GM19452 (cell line): ENCODE measurements around the gene ARHGAP32.
A peak's percentile ranks its signal among the peaks of the same experiment; 100 is the strongest.

Experiments used
- ATAC-seq: cut with Tn5 transposase; IDR thresholded peaks from one replicate; pipeline ENCODE4 v1.9.1; 2021; ENCODE audit not compliant: unreplicated experiment

Gene ARHGAP32

DNA sequence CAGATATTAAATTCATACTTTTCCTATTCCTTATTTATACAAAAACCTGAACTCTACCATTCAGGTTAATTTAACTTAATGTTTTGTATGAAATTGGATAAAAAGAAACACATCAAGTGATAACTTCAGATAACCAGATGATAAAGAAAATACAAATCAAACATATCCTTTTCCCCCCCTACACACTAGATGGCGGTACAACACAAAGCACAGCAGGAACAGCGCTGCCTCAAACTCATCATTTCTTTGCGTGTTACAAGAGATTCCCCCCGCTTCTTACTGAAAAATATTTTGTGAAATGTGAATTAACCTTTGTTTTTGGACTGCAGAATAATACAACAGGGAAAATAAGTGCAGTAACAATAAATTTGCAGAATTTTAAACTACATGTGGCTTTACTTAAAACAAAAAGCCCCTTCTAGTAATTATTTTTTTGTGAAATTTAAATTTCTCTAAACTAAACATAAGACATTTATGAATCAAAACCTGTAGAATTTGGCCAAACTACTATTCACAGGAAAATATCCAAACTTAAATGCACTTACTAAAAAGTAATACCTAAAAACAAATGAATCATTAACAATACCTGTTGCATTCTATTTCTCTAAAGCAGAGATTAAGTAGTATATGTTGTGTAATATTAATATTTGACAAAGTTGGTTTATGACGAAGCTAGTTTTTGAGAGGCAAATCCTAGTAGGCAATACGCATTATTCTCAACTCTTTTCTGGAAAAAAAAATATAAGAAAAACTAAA is 74.4 kb downstream of the ARHGAP32 start:
- ATAC-seq: peak; percentile 66

GRCh38 chr11:129115652-129116586 is 76.2 kb downstream of the ARHGAP32 start:
- no peak for ATAC-seq

- no peak for ATAC-seq
These were observed 82.4 kb downstream of the ARHGAP32 start for GRCh38 chr11:129109701-129110100.

DNA sequence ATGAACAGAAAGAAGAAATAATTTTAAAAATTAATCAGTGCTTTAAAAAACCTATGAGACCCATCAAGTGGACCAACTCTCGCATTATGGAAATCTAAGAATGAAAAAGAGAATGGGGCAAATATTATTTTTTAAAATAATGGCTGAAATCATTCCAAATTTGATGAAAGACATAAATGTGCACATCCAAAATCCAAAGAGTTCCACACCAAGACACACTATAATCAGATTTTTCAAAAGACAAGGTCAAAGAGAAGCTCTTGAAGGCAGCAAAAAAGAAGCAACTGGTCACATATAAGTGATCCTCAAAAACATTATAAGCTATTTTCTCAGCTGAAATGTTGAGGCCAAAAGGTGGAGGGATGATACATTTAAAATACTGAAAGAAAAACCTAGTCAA is 85.3 kb downstream of the ARHGAP32 start:
- no peak for ATAC-seq

DNA sequence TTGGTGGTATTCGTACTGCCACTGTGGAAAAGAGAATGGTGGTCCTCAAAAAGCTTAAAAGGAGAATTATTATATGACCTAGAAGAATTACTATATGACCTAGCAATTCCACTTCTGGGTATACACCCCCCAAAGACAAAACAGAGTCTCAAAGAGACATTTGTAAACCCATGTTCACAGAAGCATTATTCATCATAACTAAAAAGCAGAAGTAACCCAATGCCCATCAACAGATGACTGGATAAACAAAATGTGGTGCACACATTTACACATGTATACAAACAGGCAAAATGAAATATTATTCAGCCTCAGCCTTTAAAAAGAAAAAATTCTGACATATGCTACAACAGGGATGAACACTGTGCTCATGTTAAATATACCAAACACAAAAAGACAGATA is 89.4 kb downstream of the ARHGAP32 start:
- ATAC-seq: no peak

DNA sequence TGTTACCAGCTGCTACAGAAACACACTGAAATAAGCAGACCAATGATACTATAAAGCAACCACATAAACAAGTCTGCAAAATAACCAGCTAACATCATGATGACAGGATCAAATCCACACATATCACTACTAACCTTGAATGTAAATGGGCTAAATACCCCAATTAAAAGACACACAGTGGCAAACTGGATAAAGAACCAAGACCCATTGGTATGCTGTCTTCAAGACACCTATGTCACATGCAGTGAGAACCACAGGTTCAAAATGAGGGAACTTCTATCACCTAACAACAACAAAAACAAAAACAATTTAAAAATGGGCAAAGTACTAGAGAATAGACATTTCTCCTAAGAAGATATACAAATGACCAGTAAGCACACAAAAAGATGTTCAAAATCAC is 89.9 kb downstream of the ARHGAP32 start:
- no peak for ATAC-seq

DNA sequence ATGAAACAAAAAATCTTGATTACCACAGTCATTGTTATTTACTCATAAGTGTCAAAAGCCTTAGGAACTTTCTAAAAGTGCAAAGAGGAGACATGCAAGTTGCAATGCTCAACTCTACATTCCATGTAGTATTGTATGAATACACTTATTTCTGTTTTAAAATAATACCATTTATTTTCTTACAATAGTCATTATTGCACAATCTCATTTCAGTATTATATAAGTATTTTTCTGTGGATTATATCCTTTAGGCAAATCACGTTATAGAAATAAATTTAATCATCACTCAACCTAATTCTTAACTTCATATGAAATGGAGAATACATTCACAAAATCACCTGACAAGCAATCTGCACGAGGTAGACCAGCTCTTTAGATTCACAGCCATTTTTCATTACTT is 98.8 kb downstream of the ARHGAP32 start:
- ATAC-seq: no peak

- no peak for ATAC-seq
These were observed 102.1 kb downstream of the ARHGAP32 start for GRCh38 chr11:129090056-129090455.

DNA sequence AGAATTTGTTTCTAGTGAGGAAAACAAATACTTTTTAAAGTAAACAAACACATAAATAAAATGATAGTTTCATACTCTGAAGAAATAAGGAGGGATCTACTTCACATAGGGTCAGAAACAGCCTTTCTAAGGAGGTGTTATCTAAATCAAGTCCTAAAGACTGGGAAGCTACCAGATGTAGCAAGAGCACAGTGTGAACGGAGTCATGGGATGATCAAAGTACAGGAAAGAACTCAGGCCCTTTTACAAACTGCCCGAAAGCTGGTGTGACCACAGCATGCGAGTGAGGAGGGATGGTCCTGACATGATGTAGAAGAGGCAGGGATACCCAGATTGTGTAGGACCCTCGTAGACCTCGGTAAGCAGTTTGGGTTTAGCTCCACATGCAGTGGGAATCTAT is 102.8 kb downstream of the ARHGAP32 start:
- no peak for ATAC-seq

- ATAC-seq: no peak
These were observed 105.1 kb downstream of the ARHGAP32 start for GRCh38 chr11:129086976-129087375.

GRCh38 chr11:129077191-129077590 is 114.9 kb downstream of the ARHGAP32 start:
- no peak for ATAC-seq

GRCh38 chr11:129075757-129076156 is 116.4 kb downstream of the ARHGAP32 start:
- no peak for ATAC-seq

DNA sequence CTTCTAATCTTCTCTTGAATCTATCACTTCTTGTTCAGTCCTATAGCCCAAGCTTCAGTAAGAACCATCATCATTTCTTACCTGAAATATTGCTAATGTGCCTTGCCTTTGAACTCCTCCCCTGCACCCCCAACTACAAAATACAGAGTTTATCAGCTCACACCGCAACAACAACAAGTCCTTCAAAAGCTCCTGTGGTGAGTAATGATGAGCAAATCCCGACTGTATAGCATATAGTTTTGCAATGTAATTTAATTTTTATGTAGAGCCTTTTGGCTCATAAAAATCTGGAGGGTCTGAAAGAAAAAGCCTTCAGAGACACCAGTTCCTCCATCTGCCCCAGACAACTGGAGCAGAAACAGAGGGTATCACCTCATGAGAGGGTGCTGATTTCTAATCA is 124.7 kb downstream of the ARHGAP32 start:
- no peak for ATAC-seq

DNA sequence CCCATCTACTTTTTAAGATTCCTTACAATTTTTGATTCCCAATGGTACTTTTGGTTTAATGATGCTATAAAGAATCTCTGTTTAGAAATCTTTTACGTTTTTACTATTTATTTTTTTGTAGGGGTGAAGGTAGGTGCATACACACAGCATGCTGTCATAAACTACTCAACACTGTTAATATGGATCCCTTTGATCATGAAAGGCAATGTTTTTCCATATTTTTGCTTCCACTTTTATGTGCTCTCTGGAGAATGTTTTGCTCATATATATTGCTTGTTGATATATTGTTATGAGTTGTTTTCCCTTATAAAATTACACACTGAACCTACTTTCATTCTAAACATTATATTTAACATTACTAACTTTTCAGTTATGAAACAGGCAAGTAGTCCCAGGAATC is 125.9 kb downstream of the ARHGAP32 start:
- no peak for ATAC-seq

- ATAC-seq: no peak
These were observed 129.0 kb downstream of the ARHGAP32 start for GRCh38 chr11:129063118-129063517.

DNA sequence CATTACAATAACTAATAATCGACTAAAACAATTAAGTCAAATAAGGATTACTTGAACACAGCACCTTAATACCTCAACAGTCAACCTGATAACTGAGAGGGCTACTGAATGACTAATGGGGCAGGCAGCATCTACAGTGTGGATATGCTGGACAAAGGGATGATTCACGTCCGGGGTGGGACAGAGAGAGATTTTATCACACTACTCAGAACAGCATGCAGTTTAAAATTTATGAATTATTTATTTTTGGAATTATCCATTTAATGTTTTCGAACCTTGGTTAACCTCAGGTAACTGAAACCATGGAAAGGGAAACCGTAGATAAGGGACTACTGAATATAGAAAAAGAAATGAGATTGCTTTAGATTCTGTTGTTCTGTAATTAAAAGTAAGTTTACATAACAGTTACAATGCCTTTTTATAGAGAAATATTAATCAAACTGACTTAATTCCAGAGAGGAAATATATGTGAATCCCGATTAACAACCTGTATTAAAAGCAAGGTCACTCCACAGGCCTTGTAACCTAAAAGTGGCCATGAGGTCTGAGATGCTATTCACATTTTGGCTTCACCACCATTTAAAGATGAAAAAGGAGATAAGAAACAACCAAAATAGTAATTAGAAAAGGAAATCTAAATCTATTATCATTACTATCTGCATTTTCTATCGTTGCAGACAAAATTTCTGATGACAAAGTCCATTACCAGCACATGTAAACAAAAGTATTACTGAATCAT is 130.5 kb downstream of the ARHGAP32 start:
- ATAC-seq: no peak

DNA sequence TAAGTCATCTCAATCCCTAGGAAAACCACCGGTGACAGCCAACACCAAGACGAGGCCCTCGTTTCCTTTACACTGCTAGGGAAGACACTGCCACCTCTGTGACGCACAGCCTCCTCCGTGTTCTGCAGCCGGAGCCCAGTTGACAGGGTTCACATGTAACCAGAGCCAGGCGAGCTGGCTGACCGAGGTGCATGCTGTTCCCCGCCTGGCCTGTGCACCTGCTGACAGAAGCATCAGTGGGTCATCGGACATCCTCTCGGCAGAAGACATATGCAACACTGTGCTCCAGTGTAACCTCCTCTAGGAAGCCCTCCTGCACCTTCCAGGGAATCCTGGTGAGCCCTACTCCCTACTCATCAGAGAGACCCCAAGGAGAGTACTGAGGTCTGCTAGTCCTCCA is 135.2 kb downstream of the ARHGAP32 start:
- no peak for ATAC-seq

GRCh38 chr11:129055196-129055595 is 136.9 kb downstream of the ARHGAP32 start:
- no peak for ATAC-seq

DNA sequence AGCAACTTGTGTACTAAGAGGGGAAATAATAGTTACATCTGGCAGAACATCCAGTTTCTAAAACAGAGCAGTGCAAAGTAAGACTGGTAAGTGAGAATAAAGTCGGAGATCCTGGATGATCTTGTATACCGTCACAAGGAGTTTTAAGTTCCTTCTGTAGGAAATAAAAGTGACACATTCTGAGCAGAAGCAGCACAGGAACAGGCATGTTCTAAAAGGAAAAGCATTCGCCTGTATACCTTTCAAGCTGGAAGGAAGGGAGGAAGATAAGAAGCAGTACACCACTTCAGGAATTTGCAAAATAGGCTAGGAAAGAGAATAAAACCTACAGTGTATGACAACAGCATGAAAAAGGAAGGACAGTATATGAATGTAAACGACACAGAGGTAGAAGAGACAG is 143.2 kb downstream of the ARHGAP32 start:
- no peak for ATAC-seq

- ATAC-seq: no peak
These were observed 147.0 kb downstream of the ARHGAP32 start for GRCh38 chr11:129045150-129045549.

- no peak for ATAC-seq
These were observed 149.6 kb downstream of the ARHGAP32 start for GRCh38 chr11:129042503-129042902.
